WTC11 (cell line): ENCODE results near the gene PET100. TPM values are rescaled to one million over a fixed set of nuclear protein-coding genes. Genes with fewer than 3 reads are reported as not detected.

ENCODE experiments used
- ATAC-seq: fragments of 200-7000 bp; cut with Tn5 transposase; 2 replicates; pipeline ENCODE4 v1.10.0; 2021; ENCODE audit warnings: mild to moderate bottlenecking, moderate library complexity
- CTCF ChIA-PET: fragments of 300-600 bp; sonication (Branson Sonifier 250); formaldehyde crosslinking; loops from one replicate; lab custom pipeline; 2021; ENCODE audit warnings: antibody characterized with exemption; lab: Charles Lee
- POLR2A ChIA-PET: fragments of 350-600 bp; sonication (Branson Sonifier 250); formaldehyde crosslinking; loops from one replicate; lab custom pipeline; 2021; ENCODE audit warnings: antibody characterized with exemption; lab: Charles Lee
- DNase-seq: peaks from one replicate; pipeline ENCODE4 v3.0.0; 2021; ENCODE audit warnings: low spot score
- H3K27ac Mint-ChIP-seq: 2 replicates; pipeline ENCODE4 v1.8.0; 2021; ENCODE audit warnings: mixed read lengths
- H3K27me3 Mint-ChIP-seq: 2 replicates; pipeline ENCODE4 v1.8.0; 2021; ENCODE audit warnings: low read depth, mild to moderate bottlenecking, moderate library complexity, mixed read lengths
- H3K36me3 Mint-ChIP-seq: 2 replicates; pipeline ENCODE4 v1.8.0; 2021; ENCODE audit warnings: mixed read lengths
- H3K4me1 Mint-ChIP-seq: 2 replicates; pipeline ENCODE4 v1.8.0; 2022; ENCODE audit warnings: mixed read lengths
- H3K4me3 Mint-ChIP-seq: 2 replicates; pipeline ENCODE4 v1.8.0; 2021; ENCODE audit warnings: mild to moderate bottlenecking, moderate library complexity, mixed read lengths
- H3K9me3 Mint-ChIP-seq: 2 replicates; pipeline ENCODE4 v1.8.0; 2021; ENCODE audit warnings: mixed read lengths
- CTCF ChIP-seq: fragments of 200-600 bp; IDR thresholded peaks from 2 replicates; pipeline ENCODE4 v1.8.0; 2022; ENCODE audit warnings: antibody characterized with exemption
- ELF4 ChIP-seq: sonication (generic); formaldehyde crosslinking; IDR thresholded peaks from 2 replicates; pipeline ENCODE4 v1.8.1; 2022; ENCODE audit warnings: low read depth, mild to moderate bottlenecking, moderate library complexity, missing genetic modification reagents
- FOXJ3 ChIP-seq: sonication (generic); formaldehyde crosslinking; IDR thresholded peaks from 2 replicates; pipeline ENCODE4 v1.9.0; 2021; ENCODE audit warnings: missing genetic modification reagents, mild to moderate bottlenecking, borderline replicate concordance
- MAX ChIP-seq: sonication (generic); formaldehyde crosslinking; IDR thresholded peaks from 2 replicates; pipeline ENCODE4 v1.8.0; 2022; ENCODE audit warnings: mild to moderate bottlenecking, missing genetic modification reagents
- MXD4 ChIP-seq: fragments of 250-450 bp; sonication (Bioruptor Pico); IDR thresholded peaks from 2 replicates; pipeline ENCODE4 v1.8.0; 2021; ENCODE audit warnings: mild to moderate bottlenecking, moderate library complexity, borderline replicate concordance
- NR1H2 ChIP-seq: sonication (generic); formaldehyde crosslinking; IDR thresholded peaks from 2 replicates; pipeline ENCODE4 v1.9.0; 2021; ENCODE audit warnings: mild to moderate bottlenecking, moderate library complexity, missing genetic modification reagents
- NR3C1 ChIP-seq: sonication (generic); formaldehyde crosslinking; conservative IDR thresholded peaks from 2 replicates; pipeline ENCODE4 v1.8.1; 2023; ENCODE audit warnings: low read depth, mild to moderate bottlenecking, missing genetic modification reagents
- RORB ChIP-seq: fragments of 250-450 bp; sonication (Bioruptor Pico); IDR thresholded peaks from 2 replicates; pipeline ENCODE4 v1.9.0; 2021; ENCODE audit warnings: mild to moderate bottlenecking
- USF1 ChIP-seq: sonication (generic); formaldehyde crosslinking; IDR thresholded peaks from 2 replicates; pipeline ENCODE4 v1.8.0; 2022; ENCODE audit warnings: mild to moderate bottlenecking, missing genetic modification reagents
- USF2 ChIP-seq: sonication (generic); formaldehyde crosslinking; IDR thresholded peaks from 2 replicates; pipeline ENCODE4 v1.8.1; 2023; ENCODE audit warnings: mild to moderate bottlenecking, missing genetic modification reagents, moderate library complexity
- ZNF138 ChIP-seq: sonication (generic); formaldehyde crosslinking; conservative IDR thresholded peaks from 2 replicates; pipeline ENCODE4 v1.8.1; 2022; ENCODE audit warnings: mild to moderate bottlenecking, moderate library complexity, missing genetic modification reagents
- ZNF281 ChIP-seq: sonication (generic); formaldehyde crosslinking; IDR thresholded peaks from 2 replicates; pipeline ENCODE4 v1.8.0; 2023; ENCODE audit warnings: mild to moderate bottlenecking, missing genetic modification reagents
- ZNF512 ChIP-seq: sonication (generic); formaldehyde crosslinking; IDR thresholded peaks from 2 replicates; pipeline ENCODE4 v1.8.1; 2022; ENCODE audit warnings: missing genetic modification reagents, borderline replicate concordance
- total RNA-seq: library from RNA; stranded (reverse); gene quantifications from 3 replicates; pipeline ENCODE4 v1.2.3, GENCODE V29; 2021

Gene PET100
- total RNA-seq, 1 experiment from 2014 or later = 111 TPM

- no peak for TF ChIP-seq ZNF512 (CRISPR knock-in tag)
- no peak for TF ChIP-seq FOXJ3 (CRISPR knock-in tag)
- TF ChIP-seq USF1 (CRISPR knock-in tag) = no peak
- no peak for TF ChIP-seq MXD4
- TF ChIP-seq RORB (CRISPR knock-in tag) = no peak
- TF ChIP-seq ELF4 = no peak
- no peak for TF ChIP-seq USF2 (CRISPR knock-in tag)
- TF ChIP-seq NR3C1 (CRISPR knock-in tag) = no peak
- TF ChIP-seq NR1H2 (CRISPR knock-in tag) = no peak
- TF ChIP-seq ZNF138 = no peak
- TF ChIP-seq MAX = no peak
Measured at GRCh38 chr19:7640803-7641202, 11.2 kb downstream of the PET100 start (continued).

- POLR2A ChIA-PET = interaction anchor here (0.6 kb wide), 1 partner anchor 137 kb away, joined by 7 read pairs; no protein-coding TSS in a partner anchor
- peaks cover 7% of the 10 kb centered on the region; the same call in 1 of the 2 replicates for H3K36me3 Mint-ChIP-seq
- peak; percentile 57 for ATAC-seq
- no peak overlapping the region for H3K27ac Mint-ChIP-seq
- CTCF ChIA-PET = interaction anchor here (0.5 to 2.8 kb wide), 27 partner anchors 8 to 353 kb away, joined by 3 to 37 read pairs (median 4); partner anchors contain the start of genes CAMSAP3, PET100, TRAPPC5 and XAB2
- no peak overlapping the region for H3K4me3 Mint-ChIP-seq
- no peaks in the 10 kb centered on the region for H3K4me1 Mint-ChIP-seq
- peaks cover 3% of the 10 kb centered on the region for H3K27me3 Mint-ChIP-seq
- peaks cover 8% of the 10 kb centered on the region for H3K9me3 Mint-ChIP-seq
- peak; percentile 66 for DNase-seq
- no peak for TF ChIP-seq MAX
- TF ChIP-seq CTCF = 0 out of 2 replicates have a peak, but pooled peaks have one; percentile 31
Measured at GRCh38 chr19:7641290-7642276, 12.0 kb downstream of the PET100 start.

- Mint-ChIP-seq H3K4me1 (no peaks in the 10 kb centered on the region), H3K36me3 (peaks cover 7% of the 10 kb centered on the region; the same call in 1 of the 2 replicates), H3K27ac (no peak overlapping the region), H3K9me3 (peaks cover 8% of the 10 kb centered on the region), H3K4me3 (no peak overlapping the region), H3K27me3 (no peaks in the 10 kb centered on the region)
- DNase-seq (no peak), ATAC-seq (no peak)
- POLR2A ChIA-PET = no interaction called here
- TF ChIP-seq ZNF281 (CRISPR knock-in tag) = no peak
- CTCF ChIA-PET = interaction anchor here (0.5 to 2.8 kb wide), 7 partner anchors 35 to 353 kb away, joined by 3 to 37 read pairs (median 6); partner anchors contain the start of gene TRAPPC5
Measured at GRCh38 chr19:7642295-7643030, 12.9 kb downstream of the PET100 start.
